Measurements from ENCODE around the gene PLCH2. TPM values are rescaled to one million over a fixed set of nuclear protein-coding genes. Genes with fewer than 3 reads are reported as not detected.

PLCH2 gene
- total and polyA plus RNA-seq, 4 donors = 0.33 to 1.3 (median 1.0) TPM; not detected in 1

DNA sequence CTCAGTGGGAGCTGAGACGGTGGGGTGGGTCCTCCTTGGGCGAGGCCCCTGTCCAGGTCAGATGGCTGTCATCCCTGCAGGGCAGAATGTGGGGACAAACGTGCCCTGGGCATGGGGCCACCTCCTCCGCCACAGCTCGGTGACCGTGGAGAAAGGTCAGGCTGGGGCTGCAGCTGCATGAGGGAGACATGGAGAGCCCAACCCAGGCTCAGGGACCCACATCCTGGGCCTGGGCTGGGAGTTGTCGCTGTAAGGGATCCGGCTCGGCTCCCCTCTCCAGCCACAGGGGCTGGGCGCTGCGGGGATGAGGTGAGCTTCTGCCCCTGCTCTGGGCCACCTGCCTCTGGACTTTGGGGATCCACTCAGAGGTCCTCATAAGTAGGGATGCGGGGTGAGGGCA is 518 bp upstream of the PLCH2 start:
- no peaks in the 10 kb centered on the region for H3K27me3 ChIP-seq (ENCODE audit: control insufficient read depth in 4 of 4, insufficient read depth in 4 of 4, low read length in 3 of 4)
- H3K9me3 ChIP-seq (ENCODE audit: control insufficient read depth in 4 of 4, low read length in 3 of 4) = no peaks in the 10 kb centered on the region
- peak overlapping the region; percentile 48 to 63 for H3K27ac ChIP-seq (ENCODE audit: low read depth in 1 of 2, low read length in 2 of 2)
- H3K4me1 ChIP-seq (ENCODE audit: control insufficient read depth in 4 of 4, insufficient read depth in 4 of 4, low read length in 3 of 4) = peaks cover 14 to 33% (median 29%) of the 10 kb centered on the region in 4 donors
- no peak overlapping the region for H3K9ac ChIP-seq (ENCODE audit: low read depth in 1 of 2, low read length in 2 of 2)
- DNase-seq (ENCODE audit: low spot score) = no peak
- H3K36me3 ChIP-seq (ENCODE audit: control insufficient read depth in 4 of 4, insufficient read depth in 3 of 4, low read depth in 1 of 4, low read length in 3 of 4) = no peaks in the 10 kb centered on the region
- whole genome bisulfite sequencing = 68% methylated on average over 12 of the region's 12 CpGs
- no peak overlapping the region for H3K4me3 ChIP-seq (ENCODE audit: low read depth in 1 of 3, low read length in 3 of 3)
- TF ChIP-seq RXRA (IDR thresholded peaks at IDR 0.05) = no peak
- TF ChIP-seq EGR1 (IDR thresholded peaks at IDR 0.05; ENCODE audit: low read depth in 2 of 2) = no peak
- TF ChIP-seq, protein P1, sequence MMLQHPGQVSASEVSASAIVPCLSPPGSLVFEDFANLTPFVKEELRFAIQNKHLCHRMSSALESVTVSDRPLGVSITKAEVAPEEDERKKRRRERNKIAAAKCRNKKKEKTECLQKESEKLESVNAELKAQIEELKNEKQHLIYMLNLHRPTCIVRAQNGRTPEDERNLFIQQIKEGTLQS (IDR thresholded peaks at IDR 0.05) = no peak
- TF ChIP-seq, protein P2, sequence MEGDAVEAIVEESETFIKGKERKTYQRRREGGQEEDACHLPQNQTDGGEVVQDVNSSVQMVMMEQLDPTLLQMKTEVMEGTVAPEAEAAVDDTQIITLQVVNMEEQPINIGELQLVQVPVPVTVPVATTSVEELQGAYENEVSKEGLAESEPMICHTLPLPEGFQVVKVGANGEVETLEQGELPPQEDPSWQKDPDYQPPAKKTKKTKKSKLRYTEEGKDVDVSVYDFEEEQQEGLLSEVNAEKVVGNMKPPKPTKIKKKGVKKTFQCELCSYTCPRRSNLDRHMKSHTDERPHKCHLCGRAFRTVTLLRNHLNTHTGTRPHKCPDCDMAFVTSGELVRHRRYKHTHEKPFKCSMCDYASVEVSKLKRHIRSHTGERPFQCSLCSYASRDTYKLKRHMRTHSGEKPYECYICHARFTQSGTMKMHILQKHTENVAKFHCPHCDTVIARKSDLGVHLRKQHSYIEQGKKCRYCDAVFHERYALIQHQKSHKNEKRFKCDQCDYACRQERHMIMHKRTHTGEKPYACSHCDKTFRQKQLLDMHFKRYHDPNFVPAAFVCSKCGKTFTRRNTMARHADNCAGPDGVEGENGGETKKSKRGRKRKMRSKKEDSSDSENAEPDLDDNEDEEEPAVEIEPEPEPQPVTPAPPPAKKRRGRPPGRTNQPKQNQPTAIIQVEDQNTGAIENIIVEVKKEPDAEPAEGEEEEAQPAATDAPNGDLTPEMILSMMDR (IDR thresholded peaks at IDR 0.05; ENCODE audit: low read depth, low read length, missing input control) = no peak
- TF ChIP-seq TAF1 (conservative IDR thresholded peaks at IDR 0.05) = no peak
- TF ChIP-seq, protein P3, sequence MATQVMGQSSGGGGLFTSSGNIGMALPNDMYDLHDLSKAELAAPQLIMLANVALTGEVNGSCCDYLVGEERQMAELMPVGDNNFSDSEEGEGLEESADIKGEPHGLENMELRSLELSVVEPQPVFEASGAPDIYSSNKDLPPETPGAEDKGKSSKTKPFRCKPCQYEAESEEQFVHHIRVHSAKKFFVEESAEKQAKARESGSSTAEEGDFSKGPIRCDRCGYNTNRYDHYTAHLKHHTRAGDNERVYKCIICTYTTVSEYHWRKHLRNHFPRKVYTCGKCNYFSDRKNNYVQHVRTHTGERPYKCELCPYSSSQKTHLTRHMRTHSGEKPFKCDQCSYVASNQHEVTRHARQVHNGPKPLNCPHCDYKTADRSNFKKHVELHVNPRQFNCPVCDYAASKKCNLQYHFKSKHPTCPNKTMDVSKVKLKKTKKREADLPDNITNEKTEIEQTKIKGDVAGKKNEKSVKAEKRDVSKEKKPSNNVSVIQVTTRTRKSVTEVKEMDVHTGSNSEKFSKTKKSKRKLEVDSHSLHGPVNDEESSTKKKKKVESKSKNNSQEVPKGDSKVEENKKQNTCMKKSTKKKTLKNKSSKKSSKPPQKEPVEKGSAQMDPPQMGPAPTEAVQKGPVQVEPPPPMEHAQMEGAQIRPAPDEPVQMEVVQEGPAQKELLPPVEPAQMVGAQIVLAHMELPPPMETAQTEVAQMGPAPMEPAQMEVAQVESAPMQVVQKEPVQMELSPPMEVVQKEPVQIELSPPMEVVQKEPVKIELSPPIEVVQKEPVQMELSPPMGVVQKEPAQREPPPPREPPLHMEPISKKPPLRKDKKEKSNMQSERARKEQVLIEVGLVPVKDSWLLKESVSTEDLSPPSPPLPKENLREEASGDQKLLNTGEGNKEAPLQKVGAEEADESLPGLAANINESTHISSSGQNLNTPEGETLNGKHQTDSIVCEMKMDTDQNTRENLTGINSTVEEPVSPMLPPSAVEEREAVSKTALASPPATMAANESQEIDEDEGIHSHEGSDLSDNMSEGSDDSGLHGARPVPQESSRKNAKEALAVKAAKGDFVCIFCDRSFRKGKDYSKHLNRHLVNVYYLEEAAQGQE (IDR thresholded peaks at IDR 0.05) = no peak
- TF ChIP-seq YY1 (IDR thresholded peaks at IDR 0.05) = no peak
- TF ChIP-seq, protein P4, sequence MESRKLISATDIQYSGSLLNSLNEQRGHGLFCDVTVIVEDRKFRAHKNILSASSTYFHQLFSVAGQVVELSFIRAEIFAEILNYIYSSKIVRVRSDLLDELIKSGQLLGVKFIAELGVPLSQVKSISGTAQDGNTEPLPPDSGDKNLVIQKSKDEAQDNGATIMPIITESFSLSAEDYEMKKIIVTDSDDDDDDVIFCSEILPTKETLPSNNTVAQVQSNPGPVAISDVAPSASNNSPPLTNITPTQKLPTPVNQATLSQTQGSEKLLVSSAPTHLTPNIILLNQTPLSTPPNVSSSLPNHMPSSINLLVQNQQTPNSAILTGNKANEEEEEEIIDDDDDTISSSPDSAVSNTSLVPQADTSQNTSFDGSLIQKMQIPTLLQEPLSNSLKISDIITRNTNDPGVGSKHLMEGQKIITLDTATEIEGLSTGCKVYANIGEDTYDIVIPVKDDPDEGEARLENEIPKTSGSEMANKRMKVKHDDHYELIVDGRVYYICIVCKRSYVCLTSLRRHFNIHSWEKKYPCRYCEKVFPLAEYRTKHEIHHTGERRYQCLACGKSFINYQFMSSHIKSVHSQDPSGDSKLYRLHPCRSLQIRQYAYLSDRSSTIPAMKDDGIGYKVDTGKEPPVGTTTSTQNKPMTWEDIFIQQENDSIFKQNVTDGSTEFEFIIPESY (IDR thresholded peaks at IDR 0.05) = no peak
- TF ChIP-seq RAD21 (IDR thresholded peaks at IDR 0.05) = no peak
- TF ChIP-seq JUND (IDR thresholded peaks at IDR 0.05) = no peak
- TF ChIP-seq FOXA1 (IDR thresholded peaks at IDR 0.05) = no peak

GRCh38 chr1:2477309-2477708 is 1.2 kb downstream of the PLCH2 start:
- no peaks in the 10 kb centered on the region for H3K36me3 ChIP-seq (ENCODE audit: control insufficient read depth in 4 of 4, insufficient read depth in 3 of 4, low read depth in 1 of 4, low read length in 3 of 4)
- no peak overlapping the region for H3K9ac ChIP-seq (ENCODE audit: low read depth in 1 of 2, low read length in 2 of 2)
- no peaks in the 10 kb centered on the region for H3K9me3 ChIP-seq (ENCODE audit: control insufficient read depth in 4 of 4, low read length in 3 of 4)
- TF ChIP-seq SP1 (IDR thresholded peaks at IDR 0.05) (no peak), FOXA2 (IDR thresholded peaks at IDR 0.05) (no peak)
- H3K27me3 ChIP-seq (ENCODE audit: control insufficient read depth in 4 of 4, insufficient read depth in 4 of 4, low read length in 3 of 4) = no peaks in the 10 kb centered on the region
- DNase-seq (ENCODE audit: low spot score) = no peak
- H3K4me3 ChIP-seq (ENCODE audit: low read depth in 1 of 3, low read length in 3 of 3) = no peak overlapping the region
- H3K4me1 ChIP-seq (ENCODE audit: control insufficient read depth in 4 of 4, insufficient read depth in 4 of 4, low read length in 3 of 4) = peaks cover 14 to 33% (median 29%) of the 10 kb centered on the region in 4 donors
- no peak overlapping the region for H3K27ac ChIP-seq (ENCODE audit: low read depth in 1 of 2, low read length in 2 of 2)
- WGBS = 87% methylated on average over 12 of the region's 12 CpGs

All from liver (tissue), 9 donors.